Stimulated activated CD4-positive, alpha-beta T cell treated with anti-CD3 and anti-CD28 coated beads, Interleukin-2, amount 100 ng/mL, for 4 hours (primary cell): ENCODE measurements around the gene VN1R2.
"Not testable (repeated sequence)": the region's sequence is repeated elsewhere in the genome, so short reads cannot be mapped to it uniquely, and the experiment has no call there.

Experiments used
- DNase-seq: peaks from one replicate; pipeline ENCODE4 v3.0.0-alpha.2; 2020; ENCODE audit warnings: low read depth

The VN1R2 gene

GRCh38 chr19:53257715-53258342 is at the start of gene VN1R2:
VN1R2 (plus strand) TSS chr19:53258292; CDS start chr19:53258376, 84 bp downstream.
- DNase-seq: not testable (repeated sequence)

GRCh38 chr19:53211554-53211953 is 46.5 kb upstream of the VN1R2 start:
- not testable (repeated sequence) for DNase-seq

- DNase-seq: no peak
Observed at GRCh38 chr19:53212703-53213320, 45.3 kb upstream of the VN1R2 start.

GRCh38 chr19:53222716-53223115 is 35.4 kb upstream of the VN1R2 start:
- not testable (repeated sequence) for DNase-seq

- no peak for DNase-seq
Observed at GRCh38 chr19:53224606-53225005, 33.5 kb upstream of the VN1R2 start.

GRCh38 chr19:53237114-53237777 is 20.8 kb upstream of the VN1R2 start:
- no peak for DNase-seq

- DNase-seq: no peak
Observed at GRCh38 chr19:53246498-53246897, 11.6 kb upstream of the VN1R2 start.

- peak; percentile 75 for DNase-seq
Observed at GRCh38 chr19:53254411-53255341, 3.4 kb upstream of the VN1R2 start, which contains the start of gene ZNF677. ZNF677 (minus strand) TSS chr19:53254873; CDS start chr19:53251550, 3,323 bp downstream.

GRCh38 chr19:53267623-53268022 is 9.5 kb downstream of the VN1R2 start, which contains the start of gene VN1R4:
VN1R4 (minus strand) TSS chr19:53267723; CDS start chr19:53267665, 58 bp downstream.
- DNase-seq: not testable (repeated sequence)

GRCh38 chr19:53269861-53270260 is 11.8 kb downstream of the VN1R2 start:
- DNase-seq: not testable (repeated sequence)

- DNase-seq: no peak
Observed at GRCh38 chr19:53272044-53272443, 14.0 kb downstream of the VN1R2 start.

GRCh38 chr19:53275480-53275879 is 17.4 kb downstream of the VN1R2 start:
- no peak for DNase-seq

- DNase-seq: not testable (repeated sequence)
Observed at GRCh38 chr19:53281947-53282346, 23.9 kb downstream of the VN1R2 start.

- DNase-seq: no peak
Observed at GRCh38 chr19:53285087-53285486, 27.0 kb downstream of the VN1R2 start.

GRCh38 chr19:53290758-53291549 is 32.9 kb downstream of the VN1R2 start:
- no peak for DNase-seq

- DNase-seq: no peak
Observed at GRCh38 chr19:53294786-53295441, 36.8 kb downstream of the VN1R2 start.

GRCh38 chr19:53301341-53301740 is 43.2 kb downstream of the VN1R2 start:
- DNase-seq: not testable (repeated sequence)

- no peak for DNase-seq
Observed at GRCh38 chr19:53308339-53308811, 50.3 kb downstream of the VN1R2 start.
